Ecto neural progenitor cell (in vitro differentiated cells): ENCODE results near the gene ROPN1.
"Not testable (repeated sequence)": the region's sequence is repeated elsewhere in the genome, so short reads cannot be mapped to it uniquely, and the experiment has no call there.

Experiments used
- DNase-seq: peaks from one replicate; pipeline ENCODE4 v3.0.0-alpha.2; 2018; ENCODE audit warnings: low spot score

The ROPN1 gene

DNA sequence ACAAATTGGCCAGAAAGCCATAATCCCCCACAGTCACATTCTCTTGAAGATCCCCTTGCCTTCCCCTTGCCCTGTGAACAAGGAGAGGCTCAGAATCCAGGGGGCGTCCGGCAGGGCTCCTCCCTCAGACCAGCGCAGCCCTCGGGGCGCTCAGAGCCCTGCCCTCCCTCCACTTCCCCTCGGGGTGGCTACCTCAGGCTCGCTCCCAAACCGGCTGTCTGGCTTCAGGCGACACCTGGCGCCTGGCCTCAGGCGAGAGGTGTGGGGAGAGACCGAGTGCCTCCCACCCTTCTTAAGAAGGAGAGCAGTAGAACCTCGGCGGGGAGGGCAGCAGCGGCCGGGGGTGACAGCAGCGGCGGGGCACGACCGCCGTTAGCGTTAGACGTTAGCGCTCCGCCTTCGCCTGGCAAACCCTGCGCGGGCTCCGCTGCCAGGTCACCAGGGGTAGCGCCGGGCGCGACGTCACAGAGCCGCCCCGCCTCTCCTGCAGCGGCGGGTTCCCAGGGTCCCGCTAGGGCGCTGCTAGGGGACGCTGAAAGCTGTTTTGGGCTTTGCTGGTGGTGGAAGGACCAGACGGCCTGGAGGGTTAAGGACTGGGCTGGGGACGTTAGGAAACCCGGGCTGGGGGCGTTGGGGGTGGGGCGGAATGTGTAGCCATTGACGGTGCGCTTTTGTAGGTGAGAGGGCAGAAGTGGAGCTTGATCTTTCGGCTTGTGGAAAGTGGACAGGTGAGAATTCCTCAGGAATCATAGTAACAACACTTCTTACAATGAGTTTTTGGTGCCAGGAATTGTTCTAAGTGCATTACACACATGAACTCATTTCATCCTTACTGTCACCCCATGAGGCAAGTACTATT is at the start of gene ROPN1:
ROPN1 (minus strand) TSS at position 395 of the 859 bp plus-strand sequence. CDS start 11,643 bp downstream, outside the sequence.
- not testable (repeated sequence) for DNase-seq

DNA sequence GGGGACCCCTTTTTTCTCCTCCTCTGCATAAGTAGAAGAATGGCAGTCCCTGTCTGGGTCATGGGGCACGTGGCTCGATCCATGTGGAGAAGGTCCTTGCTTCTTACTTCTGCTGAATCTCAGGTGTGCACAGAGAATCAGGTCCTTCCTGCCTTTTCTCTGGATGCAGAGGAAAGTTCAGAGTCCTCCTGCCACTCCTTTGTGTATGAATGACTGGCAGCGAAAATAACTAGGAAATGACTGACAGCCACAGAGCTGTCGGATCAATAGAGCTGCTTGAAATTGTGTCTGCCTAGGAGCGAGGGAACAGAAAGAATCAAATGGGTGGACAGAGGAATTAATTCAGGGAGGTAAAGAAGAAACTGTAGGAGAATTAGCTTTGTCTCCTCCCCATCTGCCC is 49.6 kb upstream of the ROPN1 start:
- no peak for DNase-seq

DNA sequence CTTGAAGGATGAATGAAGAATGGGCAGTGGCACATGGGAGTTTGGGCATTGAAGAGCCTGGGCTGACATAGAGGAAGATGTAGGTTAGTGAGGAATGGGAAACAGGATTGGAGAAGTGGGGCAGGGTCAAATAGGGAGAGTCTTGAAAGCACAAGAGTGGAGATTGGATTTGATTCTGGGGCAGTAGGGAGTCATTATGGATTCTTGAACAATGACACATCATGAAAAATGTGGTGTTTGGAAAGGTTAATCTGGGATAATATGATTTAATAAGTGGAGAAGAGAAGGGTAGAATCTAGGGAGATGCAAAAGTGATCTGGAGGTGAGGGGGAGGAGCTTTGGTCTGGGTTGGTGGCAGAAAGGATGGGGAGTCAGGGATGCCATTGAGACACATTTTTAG is 45.4 kb upstream of the ROPN1 start:
- no peak for DNase-seq

DNA sequence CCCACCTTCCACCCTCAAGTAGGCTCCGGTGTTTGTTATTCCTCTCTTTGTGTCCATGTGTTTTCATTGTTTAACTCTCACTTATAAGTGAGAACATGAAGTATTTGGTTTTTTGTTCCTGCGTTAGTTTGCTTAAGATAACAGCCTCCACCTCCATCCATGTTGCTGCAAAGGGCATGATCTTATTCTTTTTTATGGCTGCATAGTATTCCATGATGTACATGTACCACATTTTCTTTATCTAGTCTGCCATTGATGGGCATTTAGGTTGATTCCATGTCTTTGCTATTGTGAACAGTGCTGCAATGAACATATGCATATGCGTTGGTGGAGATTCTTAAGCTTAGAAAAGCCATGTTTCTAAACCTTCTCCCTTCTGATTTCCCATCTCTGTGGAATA is 44.3 kb upstream of the ROPN1 start:
- not testable (repeated sequence) for DNase-seq

DNA sequence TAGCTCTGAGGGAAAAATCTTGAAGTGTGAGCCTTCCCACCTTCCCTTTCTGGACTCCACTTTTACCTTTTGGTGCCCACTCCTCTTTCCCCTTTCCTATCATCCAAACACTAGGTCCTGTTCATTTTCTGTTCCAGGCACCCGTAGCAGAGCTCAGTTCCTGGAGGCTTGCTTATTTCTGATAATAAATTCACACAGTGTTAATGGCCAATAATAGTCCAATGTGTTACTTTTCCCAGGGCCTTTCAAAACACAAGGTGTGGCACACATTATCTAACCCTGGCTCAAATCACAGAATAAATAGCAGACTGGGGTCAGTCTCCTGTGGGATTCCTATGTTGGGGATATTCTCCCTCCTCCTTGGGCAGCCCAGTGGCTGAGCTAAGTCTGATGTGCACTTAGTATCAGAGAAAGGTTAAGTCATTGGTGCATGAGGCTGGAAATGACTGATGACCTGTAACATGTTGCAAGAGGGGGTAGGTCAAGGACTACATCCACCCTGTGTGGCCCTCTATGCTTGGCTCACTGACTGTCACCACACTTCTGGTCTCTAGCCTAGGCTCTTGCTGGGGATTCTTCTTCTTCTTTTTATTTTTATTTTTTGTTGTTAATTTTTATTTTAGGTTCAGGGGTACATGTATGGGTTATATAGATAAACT is 43.7 kb upstream of the ROPN1 start:
- no peak for DNase-seq

DNA sequence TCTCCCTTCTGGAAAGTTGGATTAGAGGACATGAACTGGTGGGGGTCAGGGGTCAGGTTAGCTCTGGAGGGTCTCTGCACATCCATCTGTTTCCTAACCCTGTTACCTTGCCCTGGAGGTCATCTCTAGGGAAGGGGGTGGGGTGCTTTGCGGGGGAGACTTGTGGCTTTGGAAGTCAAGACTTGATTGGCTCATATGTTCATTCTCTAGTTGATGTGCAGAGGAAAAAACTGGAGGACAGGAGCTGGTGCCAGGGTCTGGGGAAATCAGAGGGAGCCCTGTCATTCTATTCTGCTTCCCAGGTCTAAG is 42.9 kb upstream of the ROPN1 start:
- DNase-seq, result no peak

DNA sequence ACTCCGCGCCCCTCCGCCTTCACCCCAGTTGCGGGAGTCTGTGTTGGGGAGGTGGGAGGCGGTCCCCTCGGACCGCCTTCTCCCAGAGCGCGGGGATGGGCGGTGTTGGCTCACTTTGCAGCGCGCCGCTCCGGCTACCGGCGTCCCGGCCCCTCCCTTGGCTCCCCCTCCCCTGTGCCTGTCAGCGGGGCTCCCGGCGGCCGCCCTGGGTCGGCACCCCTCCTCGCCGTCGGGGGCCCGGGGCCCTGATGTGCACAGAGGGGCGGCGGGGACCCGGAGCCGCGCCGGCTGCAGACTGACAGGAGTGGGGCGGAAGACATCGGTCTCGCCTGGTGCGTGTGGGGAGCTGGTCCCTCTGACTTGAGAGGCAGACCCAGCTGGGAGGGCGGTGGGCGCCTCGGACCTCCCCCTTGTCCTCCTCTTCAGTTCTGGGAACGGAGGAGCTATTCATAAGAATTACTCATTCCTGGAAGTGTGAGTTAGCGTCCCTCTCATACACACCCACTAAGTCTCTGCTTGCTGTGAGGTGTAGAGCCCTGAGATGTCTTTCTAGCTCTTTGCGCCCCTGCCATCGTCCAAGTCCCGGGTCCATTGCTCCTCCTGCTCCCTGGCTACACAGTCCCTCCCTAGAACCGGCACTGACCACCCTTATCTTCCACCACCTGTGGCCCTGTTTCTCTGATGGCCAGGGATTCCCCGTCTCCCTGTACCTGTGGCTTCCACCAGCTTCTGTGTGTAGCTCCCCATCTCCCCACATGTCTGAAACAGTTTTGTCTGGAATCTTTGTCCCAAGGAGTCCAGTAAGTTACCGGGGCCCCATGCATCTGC is 42.3 kb upstream of the ROPN1 start:
- DNase-seq, result peak; percentile 66

DNA sequence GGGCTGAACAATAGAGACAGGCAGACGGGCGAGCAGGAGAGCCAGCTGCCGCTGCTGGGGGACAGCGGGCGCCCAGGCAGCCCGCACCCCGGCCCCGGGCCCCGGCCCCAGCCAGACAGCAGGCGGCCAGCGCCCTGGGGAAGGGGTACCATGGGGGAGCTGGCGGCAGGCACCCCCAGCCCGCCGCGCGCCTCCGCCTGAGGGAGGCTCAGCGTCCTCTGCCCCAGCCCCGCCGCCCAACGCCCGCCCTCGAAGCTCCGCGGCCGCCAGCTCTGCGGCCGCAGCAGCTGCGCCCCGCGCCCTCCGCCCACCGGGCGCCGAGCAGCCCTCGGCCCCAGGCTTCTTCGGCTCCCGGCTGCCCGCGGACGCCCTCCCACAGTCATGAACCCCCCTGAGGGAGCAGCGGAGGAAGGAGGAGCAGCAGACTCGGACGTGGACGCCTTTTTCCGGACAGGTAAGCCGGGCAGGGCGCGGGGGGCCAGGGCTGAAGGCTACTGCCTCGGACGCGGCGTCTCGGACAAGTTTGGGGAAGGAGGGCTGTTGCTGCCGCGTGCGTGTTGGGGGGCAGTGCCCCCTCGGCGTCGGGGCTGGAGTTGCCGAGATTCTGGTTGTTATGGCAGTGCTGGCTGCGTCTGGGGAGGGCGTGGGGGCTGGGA is 41.6 kb upstream of the ROPN1 start, which contains the start of gene KALRN:
KALRN (plus strand) TSS at position 10 of the 656 bp plus-strand sequence.
- DNase-seq, result peak; percentile 76

DNA sequence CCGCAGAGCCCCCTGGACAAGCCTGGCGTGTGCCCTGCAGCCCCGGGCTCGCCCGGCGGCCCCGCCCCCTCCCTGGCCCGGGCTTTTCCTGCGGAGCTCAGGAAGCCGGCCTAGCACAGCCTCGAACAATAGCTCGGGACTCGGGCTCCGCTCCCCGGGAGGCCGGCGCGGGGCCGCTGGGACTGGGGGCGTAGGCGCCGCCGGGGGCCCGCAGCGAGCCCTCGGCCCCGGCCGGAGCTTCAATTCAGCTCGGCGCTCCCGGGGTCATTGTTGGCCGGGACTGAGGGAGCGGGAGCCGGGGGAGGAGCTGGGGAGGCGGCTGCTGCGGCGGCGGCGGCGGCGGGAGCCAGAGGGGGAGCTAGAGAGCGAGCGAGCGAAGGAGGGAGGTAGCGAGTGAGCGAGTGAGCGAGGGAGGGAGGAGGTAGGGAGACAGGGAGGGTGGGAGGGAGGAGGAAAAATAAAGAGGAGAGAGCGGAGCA is 41.0 kb upstream of the ROPN1 start:
- DNase-seq, result peak; percentile 95

DNA sequence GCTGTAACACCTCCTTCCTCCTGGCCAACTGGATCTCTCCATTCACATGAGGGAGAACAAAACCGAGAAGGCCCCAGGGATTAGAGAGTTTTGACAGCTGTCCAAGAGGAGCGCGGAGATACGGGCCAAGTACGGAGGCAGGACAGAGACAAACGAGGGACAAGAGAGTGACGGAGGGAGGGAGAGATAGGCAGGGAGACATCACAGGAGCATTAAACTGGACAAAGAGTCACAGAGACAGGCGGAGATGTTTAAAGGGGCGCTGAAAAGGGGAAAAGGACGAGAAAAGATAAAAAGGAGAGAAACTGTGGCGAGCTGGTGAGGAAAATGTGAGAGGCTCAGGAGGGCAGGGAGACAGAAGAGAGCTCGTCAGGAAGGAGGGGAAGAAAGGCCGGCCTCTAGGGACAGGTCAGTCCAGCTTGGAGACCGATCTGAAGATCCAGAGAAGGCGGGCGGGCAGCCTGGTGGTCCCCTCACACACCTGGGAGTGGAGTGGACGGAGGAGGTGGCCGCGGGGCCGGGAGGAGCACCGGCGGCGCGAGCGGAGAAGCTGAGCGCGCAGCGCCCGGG is 40.5 kb upstream of the ROPN1 start:
- peak; percentile 62 for DNase-seq

DNA sequence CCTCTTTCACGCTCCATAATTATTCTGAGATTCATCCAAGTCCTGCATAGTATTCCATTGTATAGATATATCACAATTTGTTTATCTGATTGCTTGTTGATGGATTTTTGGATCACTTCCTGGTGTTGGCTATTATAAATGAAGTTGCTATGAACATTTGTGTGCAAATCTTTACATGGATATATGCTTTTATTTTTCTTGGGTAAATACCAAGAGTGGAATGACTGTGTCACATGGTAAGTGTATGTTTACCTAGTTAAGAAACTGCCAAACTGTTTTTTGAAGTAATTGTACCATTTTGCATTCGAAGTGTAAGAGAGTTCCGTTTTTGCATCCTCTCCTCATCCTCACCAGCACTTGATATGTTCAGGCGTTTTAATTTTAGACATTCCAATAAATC is 34.6 kb upstream of the ROPN1 start:
- no peak for DNase-seq

DNA sequence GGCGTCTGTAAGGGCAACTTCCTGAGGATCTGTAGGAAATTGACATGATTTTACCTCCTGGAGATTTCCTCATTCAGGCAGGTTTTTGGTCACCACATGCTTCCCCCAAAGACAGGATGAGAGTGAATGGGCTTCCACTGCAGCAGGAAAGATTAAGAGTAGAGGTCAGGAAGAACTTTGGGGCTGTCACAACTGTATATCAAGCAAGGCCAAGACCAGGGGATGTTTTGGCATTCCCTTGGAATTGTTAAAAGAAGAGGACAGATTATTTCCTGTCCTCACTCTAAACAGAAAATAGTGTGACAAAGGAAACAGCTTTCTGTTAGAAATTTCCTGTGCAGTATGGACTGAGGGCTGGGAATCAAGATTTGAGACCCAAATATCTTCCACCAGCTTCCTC is 31.6 kb upstream of the ROPN1 start:
- DNase-seq, result not testable (repeated sequence)

DNA sequence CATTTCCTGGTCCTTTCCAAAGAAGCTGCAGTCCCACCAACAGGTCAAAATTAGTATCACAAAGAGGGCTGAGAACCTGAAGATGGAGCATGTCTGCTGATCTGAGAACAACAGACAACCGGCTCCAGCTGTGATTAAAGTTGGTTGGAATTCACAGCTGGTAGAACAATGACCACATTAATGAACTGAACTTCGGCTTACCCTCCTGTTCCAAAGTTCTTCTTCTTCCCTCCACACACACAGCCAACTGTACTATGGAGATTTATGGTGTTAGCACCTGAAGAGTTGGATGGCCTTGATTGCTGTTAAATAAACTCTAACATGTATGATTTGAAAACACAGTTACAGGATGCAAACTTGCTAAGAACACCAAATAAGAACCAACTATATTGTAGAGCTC is 27.4 kb upstream of the ROPN1 start:
- no peak for DNase-seq

DNA sequence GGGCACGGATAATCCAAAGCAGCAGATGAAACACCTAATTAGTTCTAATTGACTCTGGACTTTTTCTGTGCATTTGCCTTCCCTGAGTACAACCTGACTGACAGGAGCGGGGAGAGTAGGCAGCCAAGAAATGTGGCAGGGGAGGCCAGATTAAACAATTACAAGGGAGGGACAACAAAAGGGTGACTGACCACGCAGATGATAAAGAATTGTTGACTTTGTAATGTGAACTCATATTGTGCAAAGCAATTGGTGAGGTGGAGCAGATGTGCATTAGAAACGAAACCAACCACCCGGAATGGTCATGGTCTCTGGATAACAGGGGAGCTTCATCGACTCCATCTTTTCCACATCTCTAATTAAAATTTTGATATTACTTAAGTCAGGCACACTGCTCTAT is 25.6 kb upstream of the ROPN1 start:
- not testable (repeated sequence) for DNase-seq

DNA sequence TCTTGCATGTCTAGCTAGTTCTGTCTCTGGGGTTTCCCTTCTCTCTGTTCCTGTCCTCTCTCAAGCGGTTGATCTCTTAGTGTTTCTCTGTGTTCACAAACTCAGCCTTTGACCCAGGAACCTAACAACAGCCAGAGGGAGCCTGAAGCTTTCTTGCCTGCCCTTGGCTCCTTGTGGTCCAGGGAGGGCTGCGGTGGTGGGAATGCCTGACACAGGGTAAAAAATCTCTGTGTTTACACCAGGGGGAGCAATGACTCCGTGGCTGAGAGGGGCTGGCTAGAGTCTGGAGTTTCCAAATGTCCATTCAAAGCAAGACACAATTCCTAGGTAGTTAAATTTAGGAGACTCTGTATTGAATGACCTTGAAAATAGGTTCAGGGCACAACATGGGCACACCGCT is 24.6 kb upstream of the ROPN1 start:
- DNase-seq, result peak; percentile 77

DNA sequence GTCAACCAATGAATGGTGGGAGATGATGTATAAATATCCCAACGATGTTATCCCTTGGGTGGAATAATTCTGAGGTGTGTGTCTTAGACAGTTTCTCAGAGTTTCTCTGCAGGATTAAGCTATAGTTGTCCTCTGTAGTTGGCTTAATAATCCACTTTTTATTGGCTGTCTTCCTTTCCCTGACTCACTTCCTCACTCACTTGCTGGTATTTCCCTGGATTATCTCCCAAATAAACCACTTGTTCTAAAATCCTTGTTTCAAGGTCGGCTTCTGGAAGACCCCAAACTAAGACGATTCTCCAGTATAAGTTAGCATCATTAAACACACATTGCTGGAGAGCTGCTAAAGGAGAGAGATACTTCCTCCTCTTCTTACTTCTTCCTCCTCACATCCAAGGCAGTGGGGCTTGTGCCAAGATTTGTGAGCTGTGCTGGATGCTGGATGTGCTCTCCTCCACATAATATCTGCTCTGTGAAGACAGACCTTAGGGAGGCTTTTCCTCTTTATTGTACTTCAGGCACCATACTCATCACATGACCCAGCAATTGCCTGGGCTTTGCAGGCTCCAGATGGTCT is 22.5 kb upstream of the ROPN1 start:
- DNase-seq, result no peak

DNA sequence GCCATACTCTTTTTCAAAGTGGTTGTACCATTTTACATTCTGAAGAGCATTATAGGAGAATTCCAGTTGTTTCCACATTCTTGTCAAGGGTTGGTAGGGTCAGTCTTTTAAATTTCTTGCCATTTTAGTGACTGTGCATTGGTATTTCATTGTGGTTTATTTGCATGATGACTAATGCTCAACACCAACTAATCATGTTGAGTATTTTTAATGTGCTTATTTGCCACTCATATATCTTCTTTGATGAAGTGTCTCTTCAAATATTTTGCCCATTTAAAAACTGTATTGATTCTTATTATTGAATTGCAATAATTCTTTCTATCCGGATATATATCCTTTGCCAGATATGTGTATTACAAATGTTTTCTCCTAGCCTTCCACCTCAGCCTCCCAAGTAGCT is 16.4 kb upstream of the ROPN1 start:
- DNase-seq, result not testable (repeated sequence)

DNA sequence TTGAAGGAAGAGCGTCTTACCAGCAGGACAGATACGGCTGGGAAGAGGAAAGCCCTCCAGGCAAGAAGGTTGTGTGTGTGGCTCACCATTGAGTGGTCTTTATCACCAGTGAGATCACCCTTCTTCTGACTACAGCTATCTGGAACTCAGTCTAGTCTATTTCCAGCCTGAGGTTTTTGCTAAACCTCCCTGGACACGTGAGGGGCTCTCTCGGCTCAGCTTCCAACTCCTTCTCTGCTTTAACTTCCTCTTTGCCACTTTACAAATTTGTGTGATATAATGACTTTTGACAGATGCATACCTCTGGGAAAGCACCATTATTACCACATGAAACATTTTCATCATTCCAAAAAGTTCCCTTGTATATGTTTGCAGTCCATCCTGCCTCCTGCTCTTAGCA is 15.3 kb upstream of the ROPN1 start:
- DNase-seq, result no peak

DNA sequence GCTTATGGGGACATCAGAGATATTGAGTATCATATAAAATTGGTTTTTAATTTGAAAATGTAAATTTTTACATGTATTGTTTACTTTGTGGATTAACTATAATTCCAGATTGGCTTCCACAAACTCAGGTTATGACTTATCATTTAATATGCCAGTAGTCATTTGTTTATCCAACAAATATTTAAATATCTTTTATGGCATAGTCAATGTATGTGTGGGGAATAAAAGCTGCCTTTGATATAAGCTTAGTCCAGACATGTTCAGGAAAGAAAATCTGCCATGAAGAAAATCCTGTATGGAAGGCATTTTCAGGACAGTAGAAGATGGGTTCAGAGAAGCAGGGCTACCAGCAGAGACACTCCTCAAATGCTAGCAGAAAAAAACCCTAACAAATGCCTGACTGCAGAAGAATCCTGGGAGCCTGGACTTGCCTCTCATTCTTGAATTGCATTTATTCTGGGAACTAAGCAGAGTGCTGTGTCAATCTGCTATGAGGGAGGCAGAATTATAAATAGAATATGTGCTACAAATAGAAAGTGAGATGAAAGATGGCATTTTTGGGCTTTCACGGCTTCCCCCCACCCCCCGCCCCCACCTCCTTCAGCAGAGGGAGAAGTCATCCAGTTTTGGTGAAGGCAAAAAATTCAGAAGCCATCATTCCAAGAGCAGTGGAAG is 10.6 kb upstream of the ROPN1 start:
- DNase-seq, result not testable (repeated sequence)

DNA sequence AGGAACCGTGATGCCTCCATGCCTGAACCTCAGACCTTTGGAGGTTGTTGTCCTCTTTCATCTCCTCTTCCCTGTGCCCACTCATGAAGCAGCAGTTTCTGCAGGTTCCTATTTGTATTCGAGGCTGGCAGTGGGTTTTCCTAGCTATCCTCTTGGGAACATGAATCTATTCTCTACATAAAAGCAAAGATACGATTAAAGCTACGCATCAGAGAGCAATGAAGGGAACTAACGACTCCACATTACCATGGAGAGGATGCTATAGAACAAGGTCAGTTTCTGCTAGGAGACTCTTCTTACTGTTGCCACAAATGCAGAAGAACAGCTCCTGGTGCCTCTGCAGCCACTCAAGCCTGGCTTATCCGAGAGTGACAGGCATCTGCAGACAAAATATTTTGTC is 9.4 kb upstream of the ROPN1 start:
- DNase-seq, result not testable (repeated sequence)

DNA sequence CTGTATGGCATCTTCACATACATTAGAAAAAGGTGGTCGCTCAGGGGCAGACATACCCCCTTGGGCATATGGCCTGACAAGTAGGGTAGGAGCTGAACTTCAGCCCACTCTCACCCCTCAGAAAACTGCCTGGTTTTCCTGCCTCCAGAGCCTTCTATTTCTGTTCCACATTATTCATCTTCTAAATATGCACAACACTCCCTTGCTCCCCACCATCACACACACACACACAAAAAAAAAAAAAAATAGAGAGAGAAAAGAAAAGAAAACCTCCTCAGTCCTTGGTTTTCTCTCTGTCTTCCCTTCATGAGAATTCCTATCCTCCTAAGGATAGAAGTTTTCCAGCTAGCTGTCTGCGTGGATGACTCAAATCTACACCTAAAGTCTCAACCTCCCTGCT is 5.6 kb upstream of the ROPN1 start:
- no peak for DNase-seq
